Fibroblast of the conjunctiva (primary cell): ENCODE results near the gene RAD9B.

Experiments
- DNase-seq: peaks from one replicate; pipeline ENCODE4 v3.0.0-alpha.2; 2010; ENCODE audit warnings: low read depth

Gene RAD9B

DNA sequence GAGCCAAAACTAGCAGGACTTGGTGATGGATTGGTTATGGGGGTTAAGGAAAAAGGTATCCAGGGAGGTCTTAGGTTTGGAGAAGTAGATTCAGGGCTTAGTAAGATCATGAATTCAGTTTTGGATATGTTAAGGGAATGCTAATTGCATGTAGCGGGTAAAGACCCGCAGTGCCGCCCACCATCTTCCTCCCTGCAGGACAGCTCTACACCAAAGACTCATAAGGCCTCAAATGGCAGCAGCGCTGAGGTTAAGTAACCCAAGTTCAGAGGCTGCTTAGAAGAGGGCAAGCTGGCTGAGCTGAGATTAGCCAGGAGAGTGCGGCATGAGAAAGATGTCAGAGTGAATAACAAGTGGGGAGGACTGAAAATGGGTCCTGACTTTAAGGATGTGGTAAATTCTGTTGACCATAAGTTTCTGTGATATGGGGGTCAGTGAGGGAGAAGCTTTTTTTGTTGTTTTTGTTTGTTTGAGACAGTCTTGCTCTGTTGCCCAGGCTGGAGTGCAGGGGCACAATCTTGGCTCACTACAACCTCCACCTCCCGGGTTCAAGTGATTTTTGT is 26.2 kb downstream of the RAD9B start:
- no peak for DNase-seq

DNA sequence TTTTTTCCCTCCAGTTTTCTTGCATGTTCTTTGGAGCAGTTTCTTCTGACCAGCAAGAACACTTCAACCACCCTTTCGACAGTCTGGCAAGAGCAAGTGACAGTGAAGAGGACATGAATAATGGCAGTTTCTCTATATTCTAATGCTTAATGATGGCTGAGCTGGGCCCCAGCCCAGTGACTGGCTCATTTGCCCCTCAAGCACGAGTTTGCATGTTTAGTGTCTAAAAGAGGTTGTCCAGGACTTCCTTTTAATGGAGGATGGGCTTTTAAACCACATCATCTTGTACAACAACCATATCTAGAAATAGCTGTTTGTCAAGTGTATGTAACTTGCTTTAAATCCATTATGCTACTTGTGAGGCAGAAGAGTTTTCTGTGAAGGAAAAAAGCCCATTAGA is 28.4 kb downstream of the RAD9B start:
- no peak for DNase-seq

DNA sequence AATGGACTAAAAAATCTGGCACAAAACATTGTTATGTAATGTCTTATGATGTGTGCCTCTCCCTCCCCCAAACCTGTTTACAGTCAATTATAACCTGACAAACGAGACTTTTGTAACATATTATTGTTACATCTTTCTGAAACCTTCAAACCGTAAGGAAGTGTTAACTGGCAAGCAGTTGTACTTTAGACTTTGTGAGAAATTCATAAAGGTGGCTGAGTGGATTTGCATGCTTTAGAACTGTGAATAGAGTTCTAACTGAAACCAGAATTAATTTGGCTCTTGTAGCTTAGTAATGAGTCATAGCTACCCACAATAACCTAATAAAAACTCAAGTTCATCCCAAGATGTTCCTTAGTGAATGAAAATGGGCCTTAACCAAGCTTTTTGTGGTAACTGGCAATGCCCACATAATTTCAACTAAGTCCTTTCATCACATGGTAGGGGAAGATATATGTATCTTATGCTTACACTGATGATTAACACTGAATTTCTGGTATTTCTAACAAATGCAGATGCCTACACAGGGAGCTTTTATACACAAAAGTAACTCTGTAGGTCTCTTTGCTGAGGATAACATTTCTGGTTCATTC is 29.7 kb downstream of the RAD9B start:
- no peak for DNase-seq

DNA sequence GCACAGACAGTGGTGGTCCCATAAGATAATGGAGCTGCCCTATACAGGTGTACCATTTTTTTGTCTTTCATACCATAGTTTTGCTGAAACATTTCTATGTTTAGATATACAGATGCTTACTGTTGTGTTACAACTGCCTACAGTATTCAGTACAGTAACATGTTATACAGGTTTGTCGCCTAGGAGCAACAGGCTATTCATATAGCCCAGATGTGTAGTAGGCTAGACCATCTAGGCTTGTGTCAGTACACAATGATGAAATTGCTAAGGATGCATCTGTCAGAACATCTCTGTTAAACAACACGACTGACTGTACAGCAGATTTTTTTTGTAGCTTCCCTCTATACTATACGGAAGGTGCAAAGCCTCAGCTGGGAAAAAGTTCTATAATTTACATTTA is 30.5 kb downstream of the RAD9B start:
- no peak for DNase-seq

DNA sequence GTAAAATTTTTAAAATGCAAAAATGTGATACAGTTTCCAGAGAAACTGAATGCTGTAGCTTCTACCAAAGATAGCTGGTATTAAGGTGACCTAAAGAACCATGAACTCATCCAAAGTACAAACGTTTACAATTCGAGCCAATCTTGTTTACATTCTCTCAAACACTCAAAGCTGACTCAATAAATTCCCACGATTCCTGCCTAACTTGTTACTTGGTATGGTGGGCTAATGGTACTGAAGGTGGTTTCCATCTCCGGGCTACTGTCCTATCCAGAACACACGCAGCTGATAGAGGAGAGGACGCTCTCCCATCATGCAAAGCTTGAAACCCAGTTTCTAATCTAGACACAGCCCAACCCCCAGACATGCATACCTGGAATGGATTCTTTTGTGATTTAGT is 31.5 kb downstream of the RAD9B start:
- no peak for DNase-seq

DNA sequence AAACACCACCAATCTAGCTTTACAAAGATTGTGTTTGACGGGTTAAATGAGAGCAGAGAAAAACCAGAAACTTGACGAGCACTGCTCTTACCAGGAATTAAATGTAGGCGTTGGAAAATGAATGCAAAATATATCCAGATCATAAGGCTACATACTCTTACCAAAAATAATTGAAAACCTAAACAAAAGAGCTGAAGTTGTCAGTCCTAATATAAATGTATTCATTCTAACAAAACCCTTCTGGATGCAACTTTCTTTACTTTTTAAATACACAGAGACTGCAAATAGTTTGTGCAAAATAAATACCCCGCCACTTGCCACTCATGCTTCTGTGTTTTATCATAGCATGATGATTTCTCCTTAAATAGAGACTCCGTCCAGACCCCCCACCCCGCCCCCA is 32.7 kb downstream of the RAD9B start:
- DNase-seq = no peak

DNA sequence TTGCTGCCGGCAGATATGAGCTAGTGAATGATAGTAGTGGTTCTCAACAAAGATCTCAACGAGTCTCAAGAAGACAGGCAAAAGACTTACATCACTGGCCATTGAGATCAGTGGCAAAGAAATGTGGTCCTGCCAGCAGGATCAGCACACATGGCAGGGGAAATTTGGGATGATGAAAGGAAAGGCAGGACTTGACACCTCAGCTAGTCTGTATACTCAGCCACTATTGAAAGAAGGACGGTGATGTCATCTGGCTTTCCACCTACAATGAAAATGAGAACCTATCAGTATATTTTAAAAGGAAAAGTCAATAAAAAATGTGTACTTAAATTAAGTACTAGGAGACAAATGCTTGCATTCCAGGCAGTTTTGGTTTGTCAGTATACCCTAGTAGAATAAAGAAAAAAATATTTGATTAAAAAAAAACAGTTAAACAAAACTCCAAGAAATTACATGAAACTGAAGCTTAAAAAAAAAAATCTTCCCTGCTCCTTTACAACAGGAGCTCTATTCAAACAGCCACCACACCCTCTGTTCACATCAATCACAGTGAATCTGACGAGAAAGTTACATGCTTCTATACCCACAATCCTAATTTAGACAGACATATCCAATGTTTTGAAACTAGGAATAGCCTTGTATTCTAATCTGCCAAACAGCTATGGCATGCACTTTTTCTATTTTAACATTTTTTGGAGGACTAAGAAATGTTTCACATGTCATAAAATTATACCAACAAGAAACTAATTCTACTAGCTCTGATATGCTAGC is 34.9 kb downstream of the RAD9B start:
- DNase-seq = no peak

DNA sequence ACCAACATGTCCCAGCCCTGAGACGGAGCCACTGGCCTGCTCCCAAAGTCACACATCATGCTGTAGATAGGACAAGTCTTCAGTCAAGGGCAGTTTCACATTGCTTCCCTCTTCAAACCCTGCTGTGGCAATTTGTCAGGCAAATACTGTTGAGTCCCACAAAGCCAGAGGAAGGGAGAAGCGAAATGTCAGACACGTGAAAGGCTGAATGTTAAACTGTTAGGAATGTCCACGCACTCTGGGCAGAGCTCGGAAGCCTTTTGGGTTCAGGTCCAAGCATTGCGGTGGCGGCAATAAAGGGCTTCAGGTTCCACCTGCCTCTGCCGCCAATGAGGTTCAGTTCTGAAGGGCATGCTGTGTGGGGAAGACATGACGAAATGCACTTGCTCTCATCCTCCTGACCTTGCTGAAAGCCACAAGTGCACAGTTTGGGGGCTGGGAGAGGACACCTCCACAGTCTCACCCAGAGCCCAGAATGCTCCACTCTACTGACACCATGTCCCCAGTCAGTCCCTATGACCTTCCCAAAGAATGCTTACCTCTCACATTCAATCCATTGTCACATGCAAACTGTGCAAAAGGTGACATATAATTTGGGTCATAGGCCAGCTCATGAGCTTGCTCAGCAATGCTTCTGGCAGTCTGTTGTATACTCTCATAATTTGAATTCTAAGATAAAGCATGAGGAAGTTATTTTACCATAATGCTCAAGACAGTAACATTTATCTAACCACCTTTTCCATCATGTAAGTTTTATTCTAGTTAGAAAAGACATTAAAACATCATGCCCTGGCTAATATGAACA is 35.7 kb downstream of the RAD9B start:
- DNase-seq = no peak

DNA sequence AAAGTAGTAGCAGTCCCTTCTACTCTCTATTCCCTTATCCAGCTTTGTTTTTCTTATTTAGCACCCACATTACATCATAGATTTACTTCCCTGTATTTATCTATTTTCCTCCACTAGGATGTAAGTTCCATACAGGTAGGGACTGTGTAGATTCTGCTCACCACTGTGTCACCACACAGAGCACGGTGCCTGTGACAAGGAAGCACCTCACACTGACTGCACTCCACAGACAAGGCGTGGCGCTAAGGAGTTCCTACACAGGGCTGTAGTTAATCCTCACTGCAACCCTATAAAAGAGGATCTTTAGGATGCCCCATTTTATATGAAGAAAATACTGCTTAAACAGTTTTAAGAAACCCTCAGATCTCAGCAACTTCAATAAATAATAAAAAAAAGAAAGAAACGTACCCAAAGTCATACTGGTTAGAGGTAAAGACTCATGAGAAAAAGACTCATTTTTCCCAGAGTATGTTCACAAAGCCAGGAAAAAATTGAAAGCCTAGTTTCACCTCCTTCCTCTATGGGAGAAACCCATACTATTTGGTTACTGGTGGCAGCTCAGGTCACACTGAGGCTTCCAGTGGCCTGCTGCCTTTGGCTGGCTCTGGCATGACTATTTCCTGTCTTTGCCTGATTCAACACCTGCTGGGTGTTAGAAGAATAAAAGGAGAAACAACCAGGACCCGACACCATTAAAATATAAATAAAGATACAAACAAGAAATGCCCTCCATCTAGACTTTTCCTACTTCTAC is 36.9 kb downstream of the RAD9B start:
- DNase-seq = no peak

DNA sequence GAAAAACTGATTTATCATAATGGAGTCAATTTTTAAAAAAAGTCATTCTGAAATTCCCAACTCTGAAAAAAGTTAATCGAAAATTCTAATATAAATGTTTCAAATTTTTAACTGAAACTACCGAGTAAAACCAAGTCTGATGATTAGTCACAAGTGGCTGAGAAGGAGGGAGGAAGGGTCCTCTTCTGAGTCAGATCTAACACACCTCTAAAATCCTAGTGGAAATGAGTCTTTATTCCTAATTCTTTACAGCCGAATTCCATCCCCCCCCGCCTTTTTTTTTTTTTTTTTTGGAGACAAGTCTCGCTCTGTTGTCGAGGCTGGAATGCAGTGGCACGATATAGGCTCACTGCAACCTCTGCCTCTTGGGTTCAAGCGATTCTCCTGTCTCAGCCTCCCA is 37.9 kb downstream of the RAD9B start:
- DNase-seq = no peak

DNA sequence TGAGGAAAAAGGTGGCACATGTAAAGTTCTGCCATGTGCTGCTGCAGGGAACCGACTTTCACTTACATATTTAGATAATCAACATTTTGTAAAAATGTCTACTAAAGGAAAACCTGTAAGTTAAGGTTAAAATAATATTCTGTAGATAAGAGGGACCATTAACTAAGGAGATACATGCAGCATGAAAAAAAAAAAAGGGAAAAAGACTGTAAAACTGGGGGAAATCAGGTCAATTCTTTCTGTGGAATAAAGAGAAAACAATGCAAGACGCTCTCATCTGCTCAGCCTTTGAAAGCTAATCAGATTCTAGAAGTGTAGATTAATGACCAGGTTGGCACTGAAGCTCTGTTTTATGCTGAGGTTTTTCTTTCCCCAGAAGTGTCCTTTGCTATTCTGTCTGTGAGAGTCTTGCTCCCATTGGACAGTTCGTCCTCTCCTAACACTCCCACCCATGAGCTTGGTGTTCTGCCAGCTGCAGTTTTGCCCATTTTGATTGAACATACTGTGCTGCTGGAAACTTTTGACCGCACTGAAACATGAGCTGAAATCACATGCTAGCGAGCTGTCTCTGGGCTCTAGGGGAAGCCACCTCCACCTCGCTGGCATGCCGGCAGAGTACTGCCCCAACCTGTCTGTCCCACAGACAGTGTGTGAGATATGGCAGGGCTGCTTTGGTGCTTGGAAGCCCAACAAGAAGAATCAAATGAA is 41.3 kb downstream of the RAD9B start:
- DNase-seq = peak; percentile 89

DNA sequence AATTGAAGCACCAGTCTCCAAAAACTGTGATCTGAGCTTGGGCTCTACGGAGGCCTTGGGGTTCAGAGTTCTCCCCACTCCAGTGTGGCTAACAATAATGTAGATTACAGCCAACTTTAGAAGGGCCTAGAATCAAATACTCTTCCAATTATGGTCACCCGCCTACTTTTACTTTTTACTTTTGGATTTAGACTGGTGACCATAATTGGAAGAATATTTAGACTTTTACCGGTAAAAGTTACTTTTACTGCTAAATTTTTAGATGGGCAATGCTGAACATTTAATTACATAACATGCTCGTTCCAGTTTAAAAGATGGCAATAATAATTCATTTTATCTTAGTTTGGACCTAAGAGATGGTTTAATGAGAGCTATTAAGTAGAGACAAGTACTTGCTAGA is 41.8 kb downstream of the RAD9B start:
- DNase-seq = no peak

DNA sequence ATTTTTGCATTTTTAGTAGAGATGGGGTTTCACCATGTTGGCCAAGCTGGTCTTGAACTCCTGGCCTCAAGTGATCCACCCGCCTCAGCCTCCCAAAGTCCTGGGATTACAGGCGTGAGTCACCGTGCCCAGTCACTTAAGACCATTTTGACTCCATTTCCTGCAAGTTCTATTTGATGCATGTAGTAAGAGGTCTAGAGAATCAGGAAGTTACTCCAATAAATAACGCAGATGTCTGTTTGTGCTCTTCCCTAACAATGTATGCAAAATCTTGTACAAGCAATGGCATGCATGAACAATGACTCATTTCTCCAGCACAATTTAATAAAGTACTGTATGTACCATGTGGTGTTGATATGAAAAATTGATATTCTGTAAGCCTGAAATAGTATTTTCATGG is 43.1 kb downstream of the RAD9B start:
- DNase-seq = peak; percentile 82

DNA sequence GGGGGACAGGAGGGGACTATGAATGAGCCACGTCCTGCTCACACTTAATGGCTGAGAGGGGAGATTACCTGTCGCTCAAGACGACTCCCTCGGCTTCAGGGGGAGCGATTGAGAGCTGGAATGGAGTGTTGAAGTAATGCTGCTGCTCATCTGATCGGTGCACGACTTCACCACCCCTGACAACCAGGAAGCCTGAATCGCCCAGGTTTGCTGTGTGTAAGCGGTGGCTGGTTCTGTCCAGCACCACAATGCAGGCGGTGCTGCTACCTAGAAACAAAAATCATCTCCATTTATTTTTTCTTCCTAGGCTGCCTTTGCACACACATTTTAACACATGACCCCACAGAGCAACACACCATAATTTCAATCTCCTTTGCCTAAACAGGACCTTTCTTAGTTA is 43.7 kb downstream of the RAD9B start:
- DNase-seq = no peak

DNA sequence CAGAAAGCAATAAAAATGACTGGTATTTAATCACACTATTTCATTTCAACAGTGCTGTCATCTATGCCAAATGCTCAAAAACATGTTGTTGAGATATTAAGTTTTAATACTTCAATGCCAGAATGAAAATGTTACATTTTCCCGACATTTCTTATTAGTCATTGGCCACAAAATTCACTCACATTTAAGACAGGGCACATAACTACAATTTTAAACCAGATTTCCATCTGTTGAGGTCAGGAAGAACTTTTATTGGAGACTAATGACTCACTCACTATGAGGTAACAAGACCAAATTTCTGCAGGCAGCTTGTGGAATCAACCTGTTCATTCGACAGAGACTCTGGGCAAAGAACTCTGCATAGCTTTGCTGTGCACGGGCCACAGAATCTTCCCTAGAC is 44.2 kb downstream of the RAD9B start:
- DNase-seq = peak; percentile 72

DNA sequence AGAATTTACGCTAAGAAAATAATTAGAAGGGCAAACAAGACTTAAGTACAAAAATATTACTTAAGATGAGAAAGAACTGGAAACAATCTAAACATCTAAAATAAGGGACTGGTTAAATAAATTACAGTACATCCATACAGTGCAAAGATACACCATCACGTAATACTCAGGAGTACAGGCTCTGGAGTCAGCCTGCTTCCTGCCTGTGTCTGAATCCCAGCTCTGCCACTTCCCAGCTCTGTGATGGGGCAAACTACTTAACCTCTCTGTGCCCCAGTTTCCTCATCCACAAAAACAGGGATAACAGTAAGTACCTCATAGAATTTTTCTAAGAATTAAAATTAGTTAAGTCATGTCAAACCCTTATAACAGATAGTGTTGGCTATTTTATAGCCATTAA is 45.0 kb downstream of the RAD9B start:
- DNase-seq = no peak

DNA sequence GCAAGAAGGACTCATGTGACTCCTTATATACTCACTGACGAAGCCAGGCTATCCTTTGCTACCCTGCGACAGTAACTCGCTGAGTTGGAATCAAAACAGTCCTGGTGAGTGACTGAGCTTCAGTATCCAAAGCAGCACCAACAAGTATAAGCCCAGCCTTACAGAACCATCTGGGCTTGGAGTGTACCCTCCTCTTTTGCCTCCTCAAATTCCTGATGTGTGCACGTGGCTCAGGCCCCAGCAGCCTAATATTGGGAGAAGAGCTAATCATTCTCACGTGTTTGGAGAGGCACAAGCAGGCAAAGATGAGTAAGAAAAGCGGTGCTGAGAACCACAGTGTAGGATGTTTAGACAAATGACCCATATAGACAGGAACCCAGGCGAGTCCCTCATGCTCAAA is 46.5 kb downstream of the RAD9B start:
- no peak for DNase-seq

DNA sequence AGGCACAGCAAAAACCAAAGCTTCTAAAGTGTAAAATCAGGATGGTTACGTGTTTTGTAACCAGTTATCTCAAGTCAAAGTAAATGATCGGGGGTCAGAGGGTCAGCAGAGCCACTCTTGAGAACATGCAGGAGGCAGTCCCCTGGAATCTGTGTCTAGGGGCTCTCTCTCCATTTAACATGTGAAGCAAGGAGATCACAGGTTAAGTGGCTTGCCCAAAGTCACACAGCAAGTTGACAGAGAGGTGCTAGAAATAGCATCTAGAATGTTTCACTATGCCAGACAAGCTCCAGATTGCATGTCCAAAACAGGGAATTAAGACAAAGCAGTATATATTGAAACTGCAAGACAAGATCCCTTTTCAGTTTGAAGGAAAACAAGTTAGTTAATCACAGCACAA is 47.6 kb downstream of the RAD9B start:
- no peak for DNase-seq

DNA sequence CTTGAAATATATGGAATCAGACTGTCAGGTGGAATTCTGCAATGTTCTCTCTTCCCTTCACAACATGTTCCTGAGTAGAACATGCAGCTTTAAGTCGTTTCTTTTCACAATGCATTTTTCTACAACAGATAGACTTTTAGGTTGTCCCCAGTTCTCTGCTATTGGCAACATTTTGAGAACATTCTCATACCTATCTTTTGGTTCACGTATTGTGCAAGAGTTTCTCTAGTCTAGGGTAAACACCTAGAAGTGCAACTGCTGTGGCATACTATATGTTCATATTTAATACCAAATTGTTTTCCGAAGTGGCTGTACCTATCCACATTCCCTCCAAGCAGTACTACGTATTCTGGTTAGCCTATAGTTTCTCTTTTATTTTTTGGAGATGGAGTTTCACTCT is 48.9 kb downstream of the RAD9B start:
- DNase-seq = no peak
